ENCODE measurements around the gene FKBP8. TPM values are rescaled to one million over a fixed set of nuclear protein-coding genes. Genes with fewer than 3 reads are reported as not detected.

FKBP8 gene
- polyA plus RNA-seq, 1 donor (not counting 4 experiments of a cell fraction or from before 2014, with no cell fraction given), result 115 TPM

DNA sequence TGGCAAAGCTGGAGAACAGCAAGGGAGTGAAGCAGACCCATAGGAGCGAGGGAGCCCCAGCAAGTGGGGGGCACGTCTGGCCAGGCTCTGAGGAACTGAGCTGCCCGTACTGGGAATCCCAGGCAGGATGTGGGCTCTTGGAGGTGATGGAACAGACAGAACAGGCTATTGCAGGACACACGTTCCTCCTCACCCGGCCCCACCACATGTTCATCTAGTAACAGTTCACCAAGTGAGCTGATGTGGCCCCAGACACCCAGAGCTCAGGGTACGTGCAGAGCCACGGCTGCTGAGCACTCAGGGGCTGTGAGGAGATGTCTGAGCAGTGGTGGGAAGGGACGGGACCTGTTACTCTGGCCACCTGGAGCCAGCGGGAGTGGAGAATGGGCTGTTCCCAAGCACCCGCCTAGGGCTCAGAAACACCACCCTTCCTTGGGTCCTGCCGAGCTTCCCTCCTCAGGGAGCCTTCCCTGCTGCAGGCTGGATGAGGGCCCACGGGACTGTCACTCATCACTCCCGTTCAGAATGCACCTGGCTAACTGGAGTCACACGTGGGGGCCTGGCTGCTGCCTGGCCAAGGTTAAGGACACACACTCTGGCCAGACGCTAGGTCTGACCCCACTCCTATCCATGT lies 39.9 kb downstream of the FKBP8 start:
- H3K4me1 ChIP-seq (ENCODE audit: control insufficient read depth, extremely low read depth, insufficient read depth, low read length), result peaks cover 41% of the 10 kb centered on the region
- DNase-seq (ENCODE audit: low read depth, low spot score), result no peak
- H3K27ac ChIP-seq (ENCODE audit: control insufficient read depth, insufficient read depth, low read length), result no peak overlapping the region
- H3K27me3 ChIP-seq (ENCODE audit: control insufficient read depth, extremely low read depth, insufficient read depth, low read length), result no peaks in the 10 kb centered on the region
- no peak overlapping the region for H3K4me3 ChIP-seq (ENCODE audit: control insufficient read depth in 2 of 3, extremely low read depth in 1 of 3, insufficient read depth in 2 of 3, low read depth in 1 of 3, low read length in 3 of 3)
- no peak for FAIRE-seq
- H3K9me1 ChIP-seq (ENCODE audit: control insufficient read depth, extremely low read depth, insufficient read depth, low read length), result peaks cover 20% of the 10 kb centered on the region
- peaks cover 98% of the 10 kb centered on the region for H3K79me2 ChIP-seq (ENCODE audit: control insufficient read depth, insufficient read depth, low read length)
- H3K4me2 ChIP-seq (ENCODE audit: control insufficient read depth, extremely low read depth, insufficient read depth, low read depth, low read length), result no peak overlapping the region
- TF ChIP-seq EZH2 (IDR thresholded peaks at IDR 0.05; ENCODE audit: low read length) (no peak), CTCF (optimal IDR thresholded peaks at IDR 0.05 in 1 of 3, IDR thresholded peaks at IDR 0.05 in 1 of 3, conservative IDR thresholded peaks at IDR 0.05 in 1 of 3; ENCODE audit: extremely low read depth in 1 of 3, insufficient read depth in 2 of 3, low read length in 3 of 3) (no peak)
- H3K9me3 ChIP-seq (ENCODE audit: control insufficient read depth, low read depth, low read length), result no peaks in the 10 kb centered on the region
- dilution Hi-C loops (cut with MboI; ENCODE audit: extremely low pct_ligation_motif_present, low sequenced_read_pairs), result no loop called here
- H3K36me3 ChIP-seq (ENCODE audit: control insufficient read depth in 2 of 2, extremely low read depth in 1 of 2, insufficient read depth in 2 of 2, low read length in 2 of 2), result peaks cover 4 to 7% of the 10 kb centered on the region in 2 experiments
- H2AFZ ChIP-seq (ENCODE audit: control insufficient read depth, low read length), result no peak overlapping the region
- H4K20me1 ChIP-seq (ENCODE audit: control insufficient read depth, extremely low read depth, insufficient read depth, low read length), result peaks cover 62% of the 10 kb centered on the region
- no peak overlapping the region for H3K9ac ChIP-seq (ENCODE audit: control insufficient read depth, extremely low read depth, insufficient read depth, low read length)

DNA sequence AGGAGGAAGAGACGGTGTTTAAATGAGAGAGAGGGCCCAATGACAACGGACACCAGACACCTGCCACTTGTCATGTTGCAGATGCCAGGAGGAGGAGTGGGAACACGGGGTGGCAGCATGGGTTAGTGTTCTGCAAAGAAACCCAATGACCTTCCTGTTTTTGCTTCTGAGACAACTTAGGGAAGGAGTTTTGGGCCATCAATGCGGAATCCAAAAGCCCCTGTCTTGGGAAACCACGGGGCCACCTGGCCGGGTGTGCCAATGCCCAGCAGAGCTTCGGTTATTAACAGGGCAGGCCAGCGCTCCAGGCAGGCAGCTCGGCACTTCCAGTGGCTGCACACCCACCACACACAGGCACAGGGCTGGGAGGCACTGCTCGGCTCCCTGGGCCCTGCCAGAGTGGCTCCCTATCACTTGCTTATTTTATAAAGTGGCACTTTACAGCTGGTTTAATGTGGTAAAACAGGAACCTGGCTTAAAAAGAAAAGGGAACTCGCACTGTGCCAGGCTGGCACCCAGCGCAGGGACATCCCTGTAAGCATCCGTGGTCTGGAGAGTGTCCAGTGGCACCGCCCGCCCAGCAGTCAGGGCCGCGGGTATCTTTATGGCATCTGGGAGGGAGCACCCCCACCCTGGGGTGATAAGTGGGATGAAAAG lies 40.6 kb downstream of the FKBP8 start:
- H3K4me2 ChIP-seq (ENCODE audit: control insufficient read depth, extremely low read depth, insufficient read depth, low read depth, low read length), result no peak overlapping the region
- DNase-seq (ENCODE audit: low read depth, low spot score) (no peak), FAIRE-seq (no peak)
- H4K20me1 ChIP-seq (ENCODE audit: control insufficient read depth, extremely low read depth, insufficient read depth, low read length), result peaks cover 58% of the 10 kb centered on the region
- H3K36me3 ChIP-seq (ENCODE audit: control insufficient read depth in 2 of 2, extremely low read depth in 1 of 2, insufficient read depth in 2 of 2, low read length in 2 of 2), result peaks cover 3 to 7% of the 10 kb centered on the region in 2 experiments
- H3K9me3 ChIP-seq (ENCODE audit: control insufficient read depth, low read depth, low read length), result no peaks in the 10 kb centered on the region
- dilution Hi-C loops (cut with MboI; ENCODE audit: extremely low pct_ligation_motif_present, low sequenced_read_pairs), result no loop called here
- peaks cover 20% of the 10 kb centered on the region for H3K9me1 ChIP-seq (ENCODE audit: control insufficient read depth, extremely low read depth, insufficient read depth, low read length)
- peaks cover 41% of the 10 kb centered on the region for H3K4me1 ChIP-seq (ENCODE audit: control insufficient read depth, extremely low read depth, insufficient read depth, low read length)
- TF ChIP-seq CTCF (optimal IDR thresholded peaks at IDR 0.05 in 1 of 3, IDR thresholded peaks at IDR 0.05 in 1 of 3, conservative IDR thresholded peaks at IDR 0.05 in 1 of 3; ENCODE audit: extremely low read depth in 1 of 3, insufficient read depth in 2 of 3, low read length in 3 of 3) (no peak), EZH2 (IDR thresholded peaks at IDR 0.05; ENCODE audit: low read length) (no peak)
- H3K27me3 ChIP-seq (ENCODE audit: control insufficient read depth, extremely low read depth, insufficient read depth, low read length), result no peaks in the 10 kb centered on the region
- H3K27ac ChIP-seq (ENCODE audit: control insufficient read depth, insufficient read depth, low read length), result no peak overlapping the region
- no peak overlapping the region for H2AFZ ChIP-seq (ENCODE audit: control insufficient read depth, low read length)
- peaks cover 98% of the 10 kb centered on the region for H3K79me2 ChIP-seq (ENCODE audit: control insufficient read depth, insufficient read depth, low read length)
- H3K9ac ChIP-seq (ENCODE audit: control insufficient read depth, extremely low read depth, insufficient read depth, low read length), result no peak overlapping the region
- no peak overlapping the region for H3K4me3 ChIP-seq (ENCODE audit: control insufficient read depth in 2 of 3, extremely low read depth in 1 of 3, insufficient read depth in 2 of 3, low read depth in 1 of 3, low read length in 3 of 3)

Data from keratinocyte (primary cell).